ENCODE results near the gene GPR21.

DNA sequence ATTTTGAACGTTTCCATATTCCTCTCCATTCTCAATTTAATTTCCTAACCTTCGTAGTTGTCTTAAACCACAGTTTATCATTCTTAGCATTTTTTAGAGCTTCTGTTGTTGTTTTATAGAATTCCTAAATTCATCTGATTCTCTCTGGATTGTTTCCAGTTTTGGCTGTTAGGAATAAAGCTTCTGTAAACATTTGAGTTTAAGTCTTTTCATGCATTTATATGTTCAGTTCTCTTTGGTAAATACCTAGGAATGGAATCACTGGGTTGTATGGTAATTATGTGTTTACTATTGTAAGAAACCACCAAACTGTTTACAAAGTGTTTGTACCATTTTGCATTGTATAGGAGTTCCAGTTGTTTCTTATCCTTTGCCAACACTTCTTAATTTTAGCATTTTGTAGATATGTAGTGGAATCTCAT, 29.7 kb downstream of the GPR21 start:
- TF ChIP-seq, protein P1, sequence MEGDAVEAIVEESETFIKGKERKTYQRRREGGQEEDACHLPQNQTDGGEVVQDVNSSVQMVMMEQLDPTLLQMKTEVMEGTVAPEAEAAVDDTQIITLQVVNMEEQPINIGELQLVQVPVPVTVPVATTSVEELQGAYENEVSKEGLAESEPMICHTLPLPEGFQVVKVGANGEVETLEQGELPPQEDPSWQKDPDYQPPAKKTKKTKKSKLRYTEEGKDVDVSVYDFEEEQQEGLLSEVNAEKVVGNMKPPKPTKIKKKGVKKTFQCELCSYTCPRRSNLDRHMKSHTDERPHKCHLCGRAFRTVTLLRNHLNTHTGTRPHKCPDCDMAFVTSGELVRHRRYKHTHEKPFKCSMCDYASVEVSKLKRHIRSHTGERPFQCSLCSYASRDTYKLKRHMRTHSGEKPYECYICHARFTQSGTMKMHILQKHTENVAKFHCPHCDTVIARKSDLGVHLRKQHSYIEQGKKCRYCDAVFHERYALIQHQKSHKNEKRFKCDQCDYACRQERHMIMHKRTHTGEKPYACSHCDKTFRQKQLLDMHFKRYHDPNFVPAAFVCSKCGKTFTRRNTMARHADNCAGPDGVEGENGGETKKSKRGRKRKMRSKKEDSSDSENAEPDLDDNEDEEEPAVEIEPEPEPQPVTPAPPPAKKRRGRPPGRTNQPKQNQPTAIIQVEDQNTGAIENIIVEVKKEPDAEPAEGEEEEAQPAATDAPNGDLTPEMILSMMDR (IDR thresholded peaks at IDR 0.05; ENCODE audit: insufficient read depth, low read length), result no peak
- TF ChIP-seq POLR2AphosphoS5 (IDR thresholded peaks at IDR 0.05; ENCODE audit: low read depth) (no peak), SPI1 (IDR thresholded peaks at IDR 0.05; ENCODE audit: borderline replicate concordance, low read depth) (no peak)
- TF ChIP-seq, protein P2, sequence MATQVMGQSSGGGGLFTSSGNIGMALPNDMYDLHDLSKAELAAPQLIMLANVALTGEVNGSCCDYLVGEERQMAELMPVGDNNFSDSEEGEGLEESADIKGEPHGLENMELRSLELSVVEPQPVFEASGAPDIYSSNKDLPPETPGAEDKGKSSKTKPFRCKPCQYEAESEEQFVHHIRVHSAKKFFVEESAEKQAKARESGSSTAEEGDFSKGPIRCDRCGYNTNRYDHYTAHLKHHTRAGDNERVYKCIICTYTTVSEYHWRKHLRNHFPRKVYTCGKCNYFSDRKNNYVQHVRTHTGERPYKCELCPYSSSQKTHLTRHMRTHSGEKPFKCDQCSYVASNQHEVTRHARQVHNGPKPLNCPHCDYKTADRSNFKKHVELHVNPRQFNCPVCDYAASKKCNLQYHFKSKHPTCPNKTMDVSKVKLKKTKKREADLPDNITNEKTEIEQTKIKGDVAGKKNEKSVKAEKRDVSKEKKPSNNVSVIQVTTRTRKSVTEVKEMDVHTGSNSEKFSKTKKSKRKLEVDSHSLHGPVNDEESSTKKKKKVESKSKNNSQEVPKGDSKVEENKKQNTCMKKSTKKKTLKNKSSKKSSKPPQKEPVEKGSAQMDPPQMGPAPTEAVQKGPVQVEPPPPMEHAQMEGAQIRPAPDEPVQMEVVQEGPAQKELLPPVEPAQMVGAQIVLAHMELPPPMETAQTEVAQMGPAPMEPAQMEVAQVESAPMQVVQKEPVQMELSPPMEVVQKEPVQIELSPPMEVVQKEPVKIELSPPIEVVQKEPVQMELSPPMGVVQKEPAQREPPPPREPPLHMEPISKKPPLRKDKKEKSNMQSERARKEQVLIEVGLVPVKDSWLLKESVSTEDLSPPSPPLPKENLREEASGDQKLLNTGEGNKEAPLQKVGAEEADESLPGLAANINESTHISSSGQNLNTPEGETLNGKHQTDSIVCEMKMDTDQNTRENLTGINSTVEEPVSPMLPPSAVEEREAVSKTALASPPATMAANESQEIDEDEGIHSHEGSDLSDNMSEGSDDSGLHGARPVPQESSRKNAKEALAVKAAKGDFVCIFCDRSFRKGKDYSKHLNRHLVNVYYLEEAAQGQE (IDR thresholded peaks at IDR 0.05; ENCODE audit: insufficient replicate concordance, low read depth), result no peak
